Activated naive CD4-positive, alpha-beta T cell treated with anti-CD3 and anti-CD28 coated beads, Interleukin-2, amount 10 ng/mL, durations not matched to agents 7 days and 5 days (primary cell): ENCODE measurements around the gene NR1D2.
"Not testable (repeated sequence)": the region's sequence is repeated elsewhere in the genome, so short reads cannot be mapped to it uniquely, and the experiment has no call there.

Experiments
- CTCF ChIA-PET: fragments of 350-600 bp; sonication (Branson Sonifier 250); formaldehyde crosslinking; loops from one replicate; lab custom pipeline; 2021; ENCODE audit warnings: antibody characterized with exemption; lab: Charles Lee
- DNase-seq: peaks from one replicate; pipeline ENCODE4 v3.0.0-alpha.2; 2020
- H3K27ac Mint-ChIP-seq: one replicate; pipeline ENCODE4 v1.8.0; 2021; ENCODE audit warnings: mild to moderate bottlenecking, moderate library complexity, mixed read lengths
- H3K27me3 Mint-ChIP-seq: one replicate; pipeline ENCODE4 v1.8.0; 2021; ENCODE audit warnings: mild to moderate bottlenecking, mixed read lengths
- H3K36me3 Mint-ChIP-seq: one replicate; pipeline ENCODE4 v1.8.0; 2021; ENCODE audit warnings: mixed read lengths
- H3K4me1 Mint-ChIP-seq: one replicate; pipeline ENCODE4 v1.8.0; 2021; ENCODE audit warnings: mixed read lengths
- H3K4me3 Mint-ChIP-seq: one replicate; pipeline ENCODE4 v1.8.0; 2021; ENCODE audit warnings: mild to moderate bottlenecking, moderate library complexity, mixed read lengths
- H3K9me3 Mint-ChIP-seq: one replicate; pipeline ENCODE4 v1.8.0; 2021; ENCODE audit warnings: mixed read lengths

NR1D2 gene

GRCh38 chr3:23991683-23992628 lies 46.9 kb downstream of the NR1D2 start:
- no peak for DNase-seq
- Mint-ChIP-seq H3K27me3 (no peaks in the 10 kb centered on the region), H3K9me3 (no peaks in the 10 kb centered on the region), H3K4me3 (no peak overlapping the region), H3K36me3 (no peaks in the 10 kb centered on the region), H3K4me1 (peaks cover 9% of the 10 kb centered on the region), H3K27ac (no peak overlapping the region)
- CTCF ChIA-PET = interaction anchor here (0.9 kb wide), 1 partner anchor 103 kb away, joined by 3 read pairs; no protein-coding TSS in a partner anchor

GRCh38 chr3:23993556-23994243 lies 48.6 kb downstream of the NR1D2 start:
- Mint-ChIP-seq H3K4me1 (peaks cover 9% of the 10 kb centered on the region), H3K27me3 (no peaks in the 10 kb centered on the region), H3K4me3 (no peak overlapping the region), H3K36me3 (no peaks in the 10 kb centered on the region), H3K9me3 (no peaks in the 10 kb centered on the region), H3K27ac (no peak overlapping the region)
- no peak for DNase-seq
- CTCF ChIA-PET = no interaction called here

GRCh38 chr3:23994244-23994569 lies 49.1 kb downstream of the NR1D2 start:
- Mint-ChIP-seq H3K4me1 (peaks cover 9% of the 10 kb centered on the region), H3K27me3 (peaks cover 4% of the 10 kb centered on the region), H3K36me3 (no peaks in the 10 kb centered on the region), H3K4me3 (no peak overlapping the region), H3K9me3 (no peaks in the 10 kb centered on the region), H3K27ac (no peak overlapping the region)
- CTCF ChIA-PET = no interaction called here
- DNase-seq = no peak

GRCh38 chr3:23995219-23995618 lies 50.1 kb downstream of the NR1D2 start:
- no peak for DNase-seq
- no peak overlapping the region for H3K4me3 Mint-ChIP-seq
- CTCF ChIA-PET = interaction anchor here (1.7 kb wide), 1 partner anchor 10 kb away, joined by 4 read pairs; no protein-coding TSS in a partner anchor
- H3K9me3 Mint-ChIP-seq = no peaks in the 10 kb centered on the region
- no peaks in the 10 kb centered on the region for H3K36me3 Mint-ChIP-seq
- H3K27ac Mint-ChIP-seq = no peak overlapping the region
- peaks cover 9% of the 10 kb centered on the region for H3K4me1 Mint-ChIP-seq
- H3K27me3 Mint-ChIP-seq = peaks cover 6% of the 10 kb centered on the region

- DNase-seq = no peak
- Mint-ChIP-seq H3K36me3 (no peaks in the 10 kb centered on the region), H3K27me3 (peaks cover 10% of the 10 kb centered on the region), H3K9me3 (no peaks in the 10 kb centered on the region), H3K4me3 (no peak overlapping the region), H3K4me1 (peaks cover 9% of the 10 kb centered on the region), H3K27ac (no peak overlapping the region)
- CTCF ChIA-PET = interaction anchor here (1.2 to 2.5 kb wide), 3 partner anchors 11 to 241 kb away, joined by 4 to 14 read pairs (median 5); no protein-coding TSS in a partner anchor
Observed at GRCh38 chr3:23996095-23996524, 51.0 kb downstream of the NR1D2 start.

GRCh38 chr3:23999012-23999641 lies 54.0 kb downstream of the NR1D2 start:
- CTCF ChIA-PET = interaction anchor here (0.6 to 2.0 kb wide), 5 partner anchors 111 to 369 kb away, joined by 3 to 14 read pairs (median 5); no protein-coding TSS in a partner anchor
- no peaks in the 10 kb centered on the region for H3K4me1 Mint-ChIP-seq
- H3K9me3 Mint-ChIP-seq = no peaks in the 10 kb centered on the region
- peaks cover 19% of the 10 kb centered on the region for H3K27me3 Mint-ChIP-seq
- DNase-seq = peak; percentile 77
- no peaks in the 10 kb centered on the region for H3K36me3 Mint-ChIP-seq
- H3K27ac Mint-ChIP-seq = no peak overlapping the region
- H3K4me3 Mint-ChIP-seq = no peak overlapping the region

- H3K27ac Mint-ChIP-seq = peak overlapping the region; percentile 5
- CTCF ChIA-PET = interaction anchor here (1.5 kb wide), 1 partner anchor 235 kb away, joined by 4 read pairs; no protein-coding TSS in a partner anchor
- H3K36me3 Mint-ChIP-seq = no peaks in the 10 kb centered on the region
- H3K4me3 Mint-ChIP-seq = no peak overlapping the region
- DNase-seq = no peak
- peaks cover 4% of the 10 kb centered on the region for H3K4me1 Mint-ChIP-seq
- no peaks in the 10 kb centered on the region for H3K9me3 Mint-ChIP-seq
- peaks cover 19% of the 10 kb centered on the region for H3K27me3 Mint-ChIP-seq
Observed at GRCh38 chr3:24002129-24002528, 57.0 kb downstream of the NR1D2 start.

DNA sequence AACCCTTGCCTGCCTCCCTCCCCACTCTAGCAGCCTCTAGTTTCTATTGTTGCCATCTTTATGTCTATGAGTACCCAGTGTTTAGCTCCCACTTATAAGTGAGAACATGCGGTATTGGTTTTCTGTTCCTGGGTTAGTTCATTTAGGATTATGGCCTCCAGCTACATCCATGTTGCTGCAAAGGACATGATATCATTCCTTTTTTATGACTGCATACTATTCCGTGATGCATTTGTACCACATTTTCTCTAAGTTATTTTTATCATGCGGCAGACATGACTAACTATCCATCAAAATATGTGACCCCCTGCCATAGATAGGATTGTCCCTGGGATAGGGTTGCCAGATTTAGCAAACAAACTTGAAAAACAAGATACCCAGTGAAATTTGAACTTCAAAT lies 58.4 kb downstream of the NR1D2 start:
- no peak overlapping the region for H3K4me3 Mint-ChIP-seq
- no peak overlapping the region for H3K27ac Mint-ChIP-seq
- H3K9me3 Mint-ChIP-seq = no peaks in the 10 kb centered on the region
- CTCF ChIA-PET = interaction anchor here (1.2 kb wide), 2 partner anchors 9 to 234 kb away, joined by 4 read pairs; no protein-coding TSS in a partner anchor
- H3K27me3 Mint-ChIP-seq = peaks cover 19% of the 10 kb centered on the region
- peaks cover 4% of the 10 kb centered on the region for H3K4me1 Mint-ChIP-seq
- H3K36me3 Mint-ChIP-seq = no peaks in the 10 kb centered on the region
- no peak for DNase-seq

DNA sequence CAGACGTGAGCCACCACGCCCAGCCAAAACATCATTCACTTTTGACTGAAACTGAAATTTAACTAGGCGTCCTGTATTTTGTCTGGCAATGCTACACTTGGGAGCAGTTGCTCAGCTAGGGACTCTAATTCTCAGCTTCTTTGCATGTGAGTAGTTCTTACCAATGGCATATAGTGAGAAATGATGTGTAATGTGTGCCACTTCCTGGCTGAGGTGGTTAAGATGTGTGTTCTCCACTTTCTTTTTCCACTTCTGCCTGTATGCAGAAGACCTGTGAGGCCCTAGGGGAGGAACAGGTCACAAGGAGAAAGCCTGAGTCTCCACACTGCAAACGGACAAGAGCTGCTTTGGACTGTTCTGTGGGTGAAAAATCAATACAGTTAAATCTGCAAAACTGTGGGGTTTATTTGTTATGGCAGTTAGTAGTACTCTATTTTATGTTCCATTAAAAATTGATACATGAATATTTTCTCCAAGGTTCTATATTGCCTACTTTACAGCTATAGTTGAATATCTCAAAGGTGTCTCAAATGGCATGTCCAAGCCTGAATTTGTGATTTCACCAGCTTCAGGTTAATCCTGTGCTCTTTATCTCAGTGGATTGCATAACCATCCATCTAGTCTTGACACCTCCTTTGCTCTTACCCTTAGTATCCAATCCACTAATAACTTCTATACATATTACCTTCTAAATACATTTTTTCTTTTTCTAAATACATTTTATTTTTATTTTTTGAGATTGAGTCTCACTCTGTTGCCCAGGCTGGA lies 59.3 kb downstream of the NR1D2 start:
- Mint-ChIP-seq H3K4me3 (no peak overlapping the region), H3K4me1 (peaks cover 4% of the 10 kb centered on the region), H3K27me3 (peaks cover 13% of the 10 kb centered on the region), H3K9me3 (no peaks in the 10 kb centered on the region), H3K36me3 (no peaks in the 10 kb centered on the region), H3K27ac (no peak overlapping the region)
- no peak for DNase-seq
- CTCF ChIA-PET = interaction anchor here (1.2 kb wide), 1 partner anchor 233 kb away, joined by 4 read pairs; no protein-coding TSS in a partner anchor

DNA sequence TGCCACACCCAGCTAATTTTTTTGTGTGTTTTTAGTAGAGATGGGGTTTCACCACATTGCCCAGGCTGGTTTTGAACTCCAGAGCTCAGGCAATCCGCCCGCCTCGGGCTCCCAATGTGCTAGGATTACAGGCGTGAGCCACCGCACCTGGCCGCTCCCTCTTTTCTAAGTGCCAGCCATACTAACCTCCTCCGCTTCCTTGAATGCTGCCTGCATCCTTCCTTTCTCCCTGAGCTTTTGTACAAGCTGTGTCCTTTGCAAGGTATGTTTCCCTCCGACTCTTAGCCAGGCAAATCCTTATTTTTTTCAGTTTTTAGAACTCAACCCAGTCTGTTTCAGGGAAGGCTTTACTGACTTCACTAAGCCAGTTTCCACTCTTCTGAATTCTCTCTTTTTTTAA lies 60.6 kb downstream of the NR1D2 start:
- Mint-ChIP-seq H3K4me1 (peaks cover 4% of the 10 kb centered on the region), H3K4me3 (no peak overlapping the region), H3K9me3 (no peaks in the 10 kb centered on the region), H3K36me3 (no peaks in the 10 kb centered on the region), H3K27me3 (peaks cover 13% of the 10 kb centered on the region), H3K27ac (no peak overlapping the region)
- CTCF ChIA-PET = interaction anchor here (0.7 kb wide), 1 partner anchor 17 kb away, joined by 3 read pairs; no protein-coding TSS in a partner anchor
- DNase-seq = no peak

DNA sequence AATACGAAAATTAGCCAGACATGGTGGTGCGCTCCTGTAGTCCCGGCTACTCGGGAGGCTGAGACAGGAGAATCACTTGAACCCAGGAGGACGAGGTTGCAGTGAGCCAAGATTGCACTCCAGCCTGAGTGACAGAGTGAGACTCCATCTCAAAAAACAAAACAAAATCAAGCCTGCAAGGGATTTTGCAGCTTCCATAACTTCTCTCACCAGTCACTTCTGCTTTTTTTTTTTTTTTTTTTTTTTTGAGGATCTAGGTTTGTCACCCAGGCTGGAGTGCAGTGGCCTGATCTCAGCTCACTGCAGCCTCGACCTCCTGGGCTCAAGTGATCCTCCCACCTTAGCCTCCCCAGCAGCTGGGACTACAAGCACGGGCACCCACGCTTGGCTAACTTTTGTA lies 65.7 kb downstream of the NR1D2 start:
- DNase-seq, CTCF ChIA-PET, H3K27ac Mint-ChIP-seq, H3K9me3 Mint-ChIP-seq, H3K36me3 Mint-ChIP-seq, H3K4me3 Mint-ChIP-seq, H3K27me3 Mint-ChIP-seq, H3K4me1 Mint-ChIP-seq: not testable (repeated sequence)

DNA sequence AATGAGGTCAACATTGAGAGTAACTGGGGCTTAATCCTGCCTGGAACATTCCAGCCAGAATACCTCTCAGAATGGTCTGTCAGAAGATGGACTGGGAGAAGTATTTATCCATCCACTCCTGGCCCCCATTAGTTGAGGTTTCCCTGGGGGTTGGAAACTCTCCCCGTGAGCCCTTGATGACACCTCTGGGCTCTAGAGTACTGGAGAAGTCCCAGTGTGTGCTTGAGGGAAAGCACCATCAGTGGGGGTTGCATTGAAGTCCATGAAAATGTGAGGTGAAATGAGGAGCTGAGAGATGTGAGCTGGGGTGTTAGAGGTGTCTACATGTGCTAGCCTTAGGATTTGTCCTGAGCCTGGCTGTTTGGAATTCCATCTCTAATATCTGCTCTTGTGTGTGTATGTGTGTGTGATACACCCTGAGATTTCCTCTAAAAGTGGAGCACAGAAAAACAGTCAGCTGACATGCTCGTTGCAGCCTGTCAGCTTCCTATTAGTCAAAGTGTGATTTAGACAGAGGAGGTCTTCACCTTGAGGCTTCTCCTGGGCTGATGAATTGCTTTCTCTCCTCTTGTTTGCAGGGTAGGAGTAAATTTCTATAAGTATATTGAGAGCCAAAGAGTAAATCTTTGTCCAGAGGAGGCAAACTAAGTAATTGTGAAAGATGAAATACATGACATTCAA lies 67.6 kb downstream of the NR1D2 start:
- H3K27me3 Mint-ChIP-seq = no peaks in the 10 kb centered on the region
- no peaks in the 10 kb centered on the region for H3K4me1 Mint-ChIP-seq
- H3K4me3 Mint-ChIP-seq = no peak overlapping the region
- no peaks in the 10 kb centered on the region for H3K9me3 Mint-ChIP-seq
- H3K27ac Mint-ChIP-seq = no peak overlapping the region
- CTCF ChIA-PET = interaction anchor here (1.0 kb wide), 1 partner anchor 10 kb away, joined by 4 read pairs; no protein-coding TSS in a partner anchor
- no peaks in the 10 kb centered on the region for H3K36me3 Mint-ChIP-seq
- DNase-seq = no peak

- CTCF ChIA-PET = no interaction called here
- no peaks in the 10 kb centered on the region for H3K36me3 Mint-ChIP-seq
- no peak overlapping the region for H3K27ac Mint-ChIP-seq
- H3K9me3 Mint-ChIP-seq = no peaks in the 10 kb centered on the region
- no peak for DNase-seq
- H3K4me1 Mint-ChIP-seq = no peaks in the 10 kb centered on the region
- no peak overlapping the region for H3K4me3 Mint-ChIP-seq
- H3K27me3 Mint-ChIP-seq = no peaks in the 10 kb centered on the region
Observed at GRCh38 chr3:24017305-24017704, 72.2 kb downstream of the NR1D2 start.
